Tibial nerve (tissue), 4 donors: ENCODE data around the gene FGF14. TPM values are rescaled to one million over a fixed set of nuclear protein-coding genes. Genes with fewer than 3 reads are reported as not detected.

Source experiments
- DNase-seq, 2 donors: peaks; one replicate each; pipeline ENCODE4 v3.0.0-alpha.2; 2019; ENCODE audit warnings: low spot score in 2 of 2
- H3K27ac ChIP-seq, 4 donors: fragments of 200-600 bp; sonication (generic) in 3 of 4; one replicate each; pipeline ENCODE4 v1.5.1; 2017 to 2019; ENCODE audit warnings: mild to moderate bottlenecking in 1 of 4
- H3K27me3 ChIP-seq, 2 donors: fragments of 200-600 bp; sonication (generic) in 1 of 2; one replicate each; pipeline versions ENCODE4 v1.5.1 to v1.6.0; 2017 to 2019
- H3K36me3 ChIP-seq, 3 donors: fragments of 200-600 bp; sonication (generic); one replicate each; pipeline ENCODE4 v1.5.1; 2018 to 2019
- H3K4me1 ChIP-seq, 4 donors: fragments of 200-600 bp; sonication (generic) in 3 of 4; one replicate each; pipeline ENCODE4 v1.5.1; 2017 to 2019
- H3K4me3 ChIP-seq, 4 donors: fragments of 200-600 bp; sonication (generic) in 3 of 4; one replicate each; pipeline ENCODE4 v1.5.1; 2017 to 2019; ENCODE audit warnings: mild to moderate bottlenecking in 1 of 4, moderate library complexity in 1 of 4
- H3K9me3 ChIP-seq, 4 donors: fragments of 200-600 bp; sonication (generic) in 3 of 4; one replicate each; pipeline ENCODE4 v1.5.1; 2017 to 2019
- EP300 ChIP-seq, 2 donors: sonication (generic); formaldehyde crosslinking; IDR thresholded peaks; one replicate each; pipeline ENCODE4 v1.6.1; 2017; ENCODE audit warnings: antibody characterized with exemption in 2 of 2, mild to moderate bottlenecking in 1 of 2
- POLR2A ChIP-seq, 2 donors: fragments of 450-650 bp; IDR thresholded peaks; one replicate each; pipeline ENCODE4 v1.6.1; 2017; ENCODE audit warnings: antibody characterized with exemption in 2 of 2, mild to moderate bottlenecking in 2 of 2, moderate library complexity in 2 of 2
- WGBS, 2 donors: methylation state at CpG; one replicate each; pipeline ENCODE4 v1.1.5; 2018; 5-methylcytosine and 5-hydroxymethylcytosine counted together
- total RNA-seq, 4 donors: library from RNA; depleted of rRNA; stranded (reverse); fragments of >200 nt; gene quantifications; one replicate each; pipeline ENCODE4 v1.1.0, GENCODE V29; 2016
- TF ChIP-seq, protein P1 (sequence below), 5 experiments: fragments of 200-600 bp in 3 of 5; fragments of 450-650 bp in 2 of 5; sonication (generic) in 3 of 5; IDR thresholded peaks; one replicate each; pipeline ENCODE4 v1.5.1; 2016 to 2019; ENCODE audit warnings: antibody characterized with exemption in 5 of 5, mild to moderate bottlenecking in 3 of 5, moderate library complexity in 2 of 5

Gene FGF14
- total RNA-seq, 4 donors from 2014 or later: 0.20 to 2.1 (median 0.21) TPM; not detected in 1

GRCh38 chr13:101837288-101837687 lies 564.6 kb downstream of the FGF14 start:
- WGBS, 2 donors: 80 to 81% methylated on average over 2 of the region's 2 CpGs
- Histone ChIP-seq H3K9me3 (no peaks in the 10 kb centered on the region), H3K27me3 (no peaks in the 10 kb centered on the region), H3K4me1 (no peaks in the 10 kb centered on the region), H3K36me3 (no peaks in the 10 kb centered on the region), H3K27ac (no peak overlapping the region), H3K4me3 (no peak overlapping the region)
- DNase-seq: no peak
- TF ChIP-seq, protein P1, sequence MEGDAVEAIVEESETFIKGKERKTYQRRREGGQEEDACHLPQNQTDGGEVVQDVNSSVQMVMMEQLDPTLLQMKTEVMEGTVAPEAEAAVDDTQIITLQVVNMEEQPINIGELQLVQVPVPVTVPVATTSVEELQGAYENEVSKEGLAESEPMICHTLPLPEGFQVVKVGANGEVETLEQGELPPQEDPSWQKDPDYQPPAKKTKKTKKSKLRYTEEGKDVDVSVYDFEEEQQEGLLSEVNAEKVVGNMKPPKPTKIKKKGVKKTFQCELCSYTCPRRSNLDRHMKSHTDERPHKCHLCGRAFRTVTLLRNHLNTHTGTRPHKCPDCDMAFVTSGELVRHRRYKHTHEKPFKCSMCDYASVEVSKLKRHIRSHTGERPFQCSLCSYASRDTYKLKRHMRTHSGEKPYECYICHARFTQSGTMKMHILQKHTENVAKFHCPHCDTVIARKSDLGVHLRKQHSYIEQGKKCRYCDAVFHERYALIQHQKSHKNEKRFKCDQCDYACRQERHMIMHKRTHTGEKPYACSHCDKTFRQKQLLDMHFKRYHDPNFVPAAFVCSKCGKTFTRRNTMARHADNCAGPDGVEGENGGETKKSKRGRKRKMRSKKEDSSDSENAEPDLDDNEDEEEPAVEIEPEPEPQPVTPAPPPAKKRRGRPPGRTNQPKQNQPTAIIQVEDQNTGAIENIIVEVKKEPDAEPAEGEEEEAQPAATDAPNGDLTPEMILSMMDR (IDR thresholded peaks at IDR 0.05): no peak
- TF ChIP-seq POLR2A (IDR thresholded peaks at IDR 0.05) (no peak), EP300 (IDR thresholded peaks at IDR 0.05) (no peak)

DNA sequence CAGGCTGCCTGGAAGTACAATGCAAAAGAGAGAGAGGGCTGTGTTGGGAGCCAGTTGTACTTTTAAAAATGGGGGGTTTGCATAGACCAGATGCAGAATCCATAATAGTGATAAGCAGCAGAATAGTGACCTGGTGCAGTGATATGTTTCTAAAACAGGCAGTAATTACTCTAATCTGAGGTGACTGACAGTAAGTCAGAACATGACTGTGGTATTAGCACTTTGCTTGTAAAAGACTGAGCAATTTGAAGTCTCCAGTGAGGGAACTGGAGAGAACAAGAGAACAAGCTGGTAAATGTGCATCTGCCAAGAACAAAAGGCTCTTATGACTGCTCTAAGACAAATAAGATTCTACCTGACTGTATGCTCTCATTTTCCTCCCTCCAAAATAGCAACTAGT lies 565.9 kb downstream of the FGF14 start:
- Histone ChIP-seq H3K27ac (no peak overlapping the region), H3K9me3 (peaks cover 0 to 3% (median 0%) of the 10 kb centered on the region in 4 donors), H3K4me1 (no peaks in the 10 kb centered on the region), H3K4me3 (no peak overlapping the region), H3K27me3 (no peaks in the 10 kb centered on the region), H3K36me3 (no peaks in the 10 kb centered on the region)
- no peak for DNase-seq
- TF ChIP-seq POLR2A (IDR thresholded peaks at IDR 0.05) (no peak), EP300 (IDR thresholded peaks at IDR 0.05) (no peak)
- TF ChIP-seq, protein P1 (IDR thresholded peaks at IDR 0.05): no peak

GRCh38 chr13:101833671-101834070 lies 568.2 kb downstream of the FGF14 start:
- WGBS, 2 donors: 69 to 79% methylated on average over 3 of the region's 3 CpGs
- H3K9me3 ChIP-seq: peaks cover 0 to 8% (median 0%) of the 10 kb centered on the region in 4 donors
- no peak for DNase-seq
- TF ChIP-seq EP300 (IDR thresholded peaks at IDR 0.05): no peak
- no peaks in the 10 kb centered on the region for H3K27me3 ChIP-seq
- H3K4me1 ChIP-seq: no peaks in the 10 kb centered on the region
- H3K4me3 ChIP-seq: no peak overlapping the region
- no peaks in the 10 kb centered on the region for H3K36me3 ChIP-seq
- no peak overlapping the region for H3K27ac ChIP-seq

DNA sequence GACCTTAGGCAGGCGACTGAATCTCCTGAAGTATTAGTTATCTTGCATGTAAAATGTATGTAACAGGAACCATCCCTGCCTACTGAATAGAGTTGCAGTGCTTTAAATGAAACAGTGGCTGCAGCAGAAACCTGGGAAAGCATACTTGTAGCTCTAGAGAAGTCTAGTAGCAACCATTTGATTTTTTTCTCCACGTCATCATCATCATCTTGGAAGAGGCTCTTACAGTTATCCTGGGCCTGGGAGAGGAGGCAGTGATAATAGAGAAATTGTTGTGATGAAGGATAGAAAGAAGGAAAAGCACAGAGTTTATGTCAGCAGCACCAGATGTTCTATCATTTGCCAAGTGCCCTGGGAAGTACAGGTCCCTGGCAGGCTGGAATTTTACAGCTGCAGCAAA lies 571.8 kb downstream of the FGF14 start:
- Histone ChIP-seq H3K27ac (no peak overlapping the region), H3K4me1 (no peaks in the 10 kb centered on the region), H3K27me3 (no peaks in the 10 kb centered on the region), H3K4me3 (no peak overlapping the region), H3K36me3 (no peaks in the 10 kb centered on the region), H3K9me3 (peaks cover 0 to 8% (median 0%) of the 10 kb centered on the region in 4 donors)
- 50 to 56% methylated on average over 2 of the region's 2 CpGs for WGBS, 2 donors
- TF ChIP-seq, protein P1 (IDR thresholded peaks at IDR 0.05): no peak
- no peak for TF ChIP-seq POLR2A (IDR thresholded peaks at IDR 0.05)
- TF ChIP-seq EP300 (IDR thresholded peaks at IDR 0.05): no peak
- DNase-seq: no peak

GRCh38 chr13:101829484-101829883 lies 572.4 kb downstream of the FGF14 start:
- Histone ChIP-seq H3K4me1 (no peaks in the 10 kb centered on the region), H3K9me3 (peaks cover 0 to 8% (median 0%) of the 10 kb centered on the region in 4 donors), H3K4me3 (no peak overlapping the region), H3K27me3 (no peaks in the 10 kb centered on the region), H3K36me3 (no peaks in the 10 kb centered on the region), H3K27ac (no peak overlapping the region)
- TF ChIP-seq POLR2A (IDR thresholded peaks at IDR 0.05) (no peak), EP300 (IDR thresholded peaks at IDR 0.05) (no peak)
- TF ChIP-seq, protein P1 (IDR thresholded peaks at IDR 0.05): no peak
- WGBS, 2 donors: 24 to 26% methylated on average over 2 of the region's 2 CpGs
- DNase-seq: no peak

DNA sequence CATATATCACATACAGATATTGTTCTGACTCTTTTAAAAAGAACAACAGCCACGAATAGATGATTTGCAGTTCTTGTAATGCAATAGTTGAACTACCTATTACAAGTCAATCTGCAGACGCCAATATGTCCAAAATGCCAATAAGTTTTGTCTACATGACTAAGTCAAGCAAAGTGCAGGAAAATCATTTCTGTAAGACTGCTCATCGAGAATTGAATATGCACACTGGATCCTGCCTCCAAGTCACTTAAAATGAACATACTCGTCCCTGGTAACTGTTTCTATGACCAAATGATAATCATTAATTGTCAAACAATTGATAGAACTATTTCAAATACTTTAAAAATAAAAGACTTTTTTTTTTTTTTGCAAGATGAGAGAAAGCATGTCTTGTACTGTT lies 573.7 kb downstream of the FGF14 start:
- H3K27ac ChIP-seq: no peak overlapping the region
- peaks cover 0 to 8% (median 0%) of the 10 kb centered on the region in 4 donors for H3K9me3 ChIP-seq
- WGBS, 2 donors: 79% methylated on average over 4 of the region's 4 CpGs
- H3K27me3 ChIP-seq: no peaks in the 10 kb centered on the region
- DNase-seq: no peak
- no peaks in the 10 kb centered on the region for H3K4me1 ChIP-seq
- H3K4me3 ChIP-seq: no peak overlapping the region
- TF ChIP-seq, protein P1 (IDR thresholded peaks at IDR 0.05): no peak
- TF ChIP-seq POLR2A (IDR thresholded peaks at IDR 0.05) (no peak), EP300 (IDR thresholded peaks at IDR 0.05) (no peak)
- H3K36me3 ChIP-seq: no peaks in the 10 kb centered on the region
